ENCODE results near the gene SPACA7. TPM values are rescaled to one million over a fixed set of nuclear protein-coding genes. Genes with fewer than 3 reads are reported as not detected.

The SPACA7 gene, protein sequence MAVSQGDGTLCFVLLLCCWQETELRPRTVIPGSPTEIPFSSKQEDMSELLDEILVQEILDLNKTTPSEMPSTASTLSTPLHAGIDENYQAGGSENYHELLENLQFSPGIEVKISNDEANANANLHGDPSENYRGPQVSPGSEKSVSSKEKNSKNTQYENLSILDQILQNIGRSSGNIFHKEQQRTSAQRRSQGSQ
- total RNA-seq: not detected in 2 replicates

DNA sequence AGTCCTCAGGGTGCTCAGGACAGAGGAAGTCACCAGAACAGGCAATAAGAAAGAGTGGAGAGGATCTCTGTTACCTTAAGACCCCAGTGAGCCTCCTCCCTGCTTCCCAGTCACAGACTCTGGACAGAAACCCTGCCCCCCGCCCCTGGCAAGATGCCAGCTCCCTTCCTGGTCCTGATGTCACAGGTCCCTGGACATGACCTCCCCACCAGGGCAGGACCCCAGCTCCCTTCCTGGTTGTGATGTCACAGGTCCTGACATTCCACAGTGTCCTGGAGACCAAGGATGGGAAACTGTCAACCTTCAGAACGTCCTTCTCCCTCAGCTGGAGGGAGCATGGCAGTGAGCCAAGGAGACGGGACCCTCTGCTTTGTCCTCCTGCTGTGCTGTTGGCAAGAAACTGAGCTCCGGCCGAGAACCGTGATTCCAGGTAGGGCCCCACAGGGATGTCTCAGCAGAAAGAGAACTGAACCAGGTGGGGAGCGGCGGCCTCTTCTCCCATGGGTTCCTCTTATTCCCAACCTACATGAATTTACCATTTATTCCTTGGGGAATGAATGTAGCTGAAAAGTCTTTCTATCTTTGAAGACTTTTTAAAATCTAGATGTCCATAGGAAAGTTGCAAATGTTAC lies at the start of gene SPACA7:
Gene SPACA7, plus strand, starts transcription at position 306 of the 632 bp plus-strand sequence. Its CDS starts 31 bp downstream, at position 337.
- no peak for DNase-seq

GRCh38 chr13:112326821-112327370 lies 49.3 kb upstream of the SPACA7 start:
- DNase-seq: no peak

DNA sequence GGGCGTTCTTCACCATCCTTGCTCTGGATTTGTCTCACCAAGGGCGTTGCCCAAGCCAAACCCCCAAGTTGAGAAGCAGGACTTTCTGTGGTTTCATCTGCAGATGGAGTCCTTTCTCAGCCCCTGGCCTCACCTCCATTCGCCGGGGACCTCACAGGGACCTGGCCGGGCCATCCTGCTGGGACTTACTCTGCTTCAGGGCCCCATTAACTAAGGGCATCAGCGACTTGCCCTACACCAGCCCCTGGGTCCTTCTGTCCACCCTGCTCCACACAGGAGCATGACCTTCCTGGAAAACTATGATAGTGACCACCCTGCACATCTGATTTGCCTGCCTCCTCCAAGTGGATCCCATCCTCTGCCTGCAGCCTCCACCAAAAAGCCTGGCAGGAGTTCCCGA lies 47.2 kb upstream of the SPACA7 start:
- DNase-seq: no peak

DNA sequence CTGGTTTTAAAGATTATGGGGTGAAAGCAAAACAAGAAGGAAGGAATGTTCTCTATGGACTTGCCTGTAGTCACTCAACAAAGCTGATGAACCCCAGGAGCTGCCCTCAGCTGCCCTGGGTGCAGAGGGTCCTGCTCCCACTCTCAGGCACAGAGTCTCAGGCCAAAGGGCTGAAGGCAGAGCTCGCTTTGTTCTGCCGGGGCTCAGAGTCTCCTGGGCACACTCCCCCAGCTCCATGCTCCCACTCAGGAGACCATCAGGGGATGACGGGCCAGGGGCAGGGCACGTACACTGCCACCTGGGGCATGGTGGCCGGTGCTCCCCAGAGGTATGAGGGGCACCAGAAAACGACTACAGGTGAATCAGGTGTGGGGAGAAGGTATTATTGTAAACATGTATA lies 46.8 kb upstream of the SPACA7 start:
- DNase-seq: no peak

DNA sequence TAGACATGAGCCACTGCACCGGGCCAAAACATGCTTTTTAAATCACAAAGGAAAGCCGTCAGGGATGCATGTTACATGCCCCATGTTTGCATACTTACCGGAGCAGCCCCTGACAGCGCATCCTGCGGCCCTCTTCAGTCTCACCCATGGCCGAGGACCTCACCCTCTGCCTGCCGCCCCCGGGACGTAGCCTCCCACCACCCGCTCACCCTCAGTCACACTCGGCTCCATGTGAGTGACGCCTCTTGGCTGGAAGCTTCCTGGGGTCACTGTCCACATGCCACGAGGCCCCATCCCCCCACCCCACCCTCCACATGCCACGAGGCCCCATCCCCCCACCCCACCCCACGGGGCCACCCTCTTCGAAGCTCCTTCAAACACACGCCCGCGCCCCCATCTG lies 46.1 kb upstream of the SPACA7 start:
- no peak for DNase-seq

GRCh38 chr13:112330479-112331381 lies 45.4 kb upstream of the SPACA7 start:
- no peak for DNase-seq

DNA sequence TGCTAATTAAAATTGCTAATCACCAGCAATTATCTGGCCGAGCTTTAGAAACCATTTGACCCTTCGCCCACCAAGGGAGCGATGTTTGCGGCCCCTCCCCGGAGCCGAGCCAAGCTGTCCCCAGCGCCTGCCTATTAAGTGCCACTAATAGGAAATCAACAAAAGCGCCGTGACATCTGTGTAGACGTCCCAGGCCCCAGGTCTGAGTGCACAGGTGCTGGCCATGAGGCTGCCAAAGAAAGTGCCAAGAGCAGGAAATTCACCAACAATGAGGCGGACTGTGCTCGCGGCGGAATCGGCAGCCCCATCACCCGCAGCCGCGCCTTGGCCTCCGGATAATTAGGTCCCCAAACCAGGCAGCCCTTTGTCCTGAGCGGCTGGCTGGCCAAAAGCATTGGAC lies 44.5 kb upstream of the SPACA7 start:
- DNase-seq: no peak

- no peak for DNase-seq
These were observed 43.4 kb upstream of the SPACA7 start for GRCh38 chr13:112332727-112333126.

GRCh38 chr13:112333756-112334543 lies 42.2 kb upstream of the SPACA7 start:
- no peak for DNase-seq

DNA sequence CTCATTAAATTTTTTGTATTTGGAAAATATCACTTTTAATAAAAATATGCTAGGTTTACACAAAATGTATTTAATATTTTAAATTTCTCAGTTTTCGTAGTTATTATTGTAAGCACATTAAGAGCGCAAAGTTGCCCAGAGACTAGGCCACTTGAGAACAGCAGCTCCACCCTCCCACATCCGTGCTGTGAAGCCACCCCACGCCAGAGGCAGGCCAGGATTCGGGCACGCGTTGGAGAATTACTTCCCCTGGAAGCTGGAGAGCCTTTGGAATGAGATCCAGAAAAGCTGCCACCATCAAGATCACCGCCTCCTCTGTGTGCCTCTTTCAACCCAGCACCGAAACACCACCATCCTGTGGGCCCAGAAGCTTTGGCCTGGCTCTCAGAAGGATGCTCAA lies 41.0 kb upstream of the SPACA7 start:
- DNase-seq: no peak

DNA sequence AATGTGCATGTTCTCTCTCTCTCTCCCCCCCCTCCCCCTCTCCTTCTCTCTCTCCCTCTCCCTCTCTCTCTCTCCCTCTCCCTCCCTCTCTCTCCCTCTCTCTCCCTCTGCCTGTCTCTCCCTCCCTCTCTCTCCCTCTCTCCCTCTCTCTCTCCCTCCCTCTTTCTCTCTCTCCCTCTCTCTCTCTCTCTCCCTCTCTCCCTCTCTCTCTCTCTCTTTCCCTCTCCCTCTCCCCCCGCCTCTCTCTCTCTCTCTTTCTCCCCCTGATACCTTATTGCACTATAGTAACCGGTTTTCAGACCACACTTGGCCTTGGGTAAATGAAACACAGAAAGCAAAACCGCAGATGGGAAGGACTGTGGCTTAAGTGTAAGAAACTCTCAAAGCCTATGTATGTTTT lies 34.7 kb upstream of the SPACA7 start:
- no peak for DNase-seq

GRCh38 chr13:112341976-112342735 lies 34.0 kb upstream of the SPACA7 start:
- no peak for DNase-seq

DNA sequence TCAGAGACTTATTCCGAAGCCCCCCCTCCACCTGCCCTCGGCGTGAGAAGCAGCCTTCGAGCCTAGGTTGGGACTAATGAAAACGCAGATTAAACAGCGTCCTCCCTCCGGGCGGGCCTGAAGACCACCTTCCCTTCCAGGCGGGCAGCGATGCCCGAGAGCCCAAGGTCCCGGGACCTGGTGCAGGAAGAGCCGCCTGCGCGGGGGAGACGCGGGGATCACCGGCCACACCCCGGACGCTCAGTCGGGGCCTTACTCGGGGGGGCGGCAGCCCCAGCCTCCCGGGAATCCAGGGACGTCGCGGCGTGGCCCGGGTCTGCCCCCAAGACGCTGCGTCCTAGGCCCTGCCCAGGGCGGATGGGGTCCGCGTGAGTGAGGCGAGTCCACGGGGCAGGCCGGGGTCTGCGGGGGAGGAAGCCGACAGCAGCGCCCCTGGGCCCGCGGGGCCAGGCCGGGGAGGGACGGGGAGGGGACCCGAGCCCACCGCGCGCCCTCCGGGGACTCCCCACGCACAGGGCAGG lies 33.3 kb upstream of the SPACA7 start:
- DNase-seq: no peak

- no peak for DNase-seq
These were observed 32.6 kb upstream of the SPACA7 start for GRCh38 chr13:112343591-112343990.

DNA sequence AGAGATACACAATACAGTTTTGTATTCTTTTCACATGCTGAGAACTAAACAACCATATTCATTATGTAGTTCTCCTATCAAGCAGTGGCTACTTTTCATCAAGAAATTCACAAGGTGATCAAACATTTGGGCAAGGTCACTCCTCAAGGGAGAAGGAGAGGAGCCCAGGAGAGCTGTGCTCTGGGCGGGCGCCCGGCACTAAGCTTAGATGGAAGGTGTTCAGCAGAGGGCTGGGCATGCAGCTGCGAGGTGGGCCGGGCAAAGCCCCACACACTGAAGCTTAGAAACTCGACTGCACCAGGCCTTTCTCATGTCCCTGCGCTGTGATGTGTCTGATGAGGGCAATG lies 30.4 kb upstream of the SPACA7 start:
- no peak for DNase-seq

GRCh38 chr13:112346173-112346898 lies 29.8 kb upstream of the SPACA7 start:
- DNase-seq: no peak

- DNase-seq: no peak
These were observed 29.3 kb upstream of the SPACA7 start for GRCh38 chr13:112346899-112347229.

- no peak for DNase-seq
These were observed 28.2 kb upstream of the SPACA7 start for GRCh38 chr13:112347986-112348385.

DNA sequence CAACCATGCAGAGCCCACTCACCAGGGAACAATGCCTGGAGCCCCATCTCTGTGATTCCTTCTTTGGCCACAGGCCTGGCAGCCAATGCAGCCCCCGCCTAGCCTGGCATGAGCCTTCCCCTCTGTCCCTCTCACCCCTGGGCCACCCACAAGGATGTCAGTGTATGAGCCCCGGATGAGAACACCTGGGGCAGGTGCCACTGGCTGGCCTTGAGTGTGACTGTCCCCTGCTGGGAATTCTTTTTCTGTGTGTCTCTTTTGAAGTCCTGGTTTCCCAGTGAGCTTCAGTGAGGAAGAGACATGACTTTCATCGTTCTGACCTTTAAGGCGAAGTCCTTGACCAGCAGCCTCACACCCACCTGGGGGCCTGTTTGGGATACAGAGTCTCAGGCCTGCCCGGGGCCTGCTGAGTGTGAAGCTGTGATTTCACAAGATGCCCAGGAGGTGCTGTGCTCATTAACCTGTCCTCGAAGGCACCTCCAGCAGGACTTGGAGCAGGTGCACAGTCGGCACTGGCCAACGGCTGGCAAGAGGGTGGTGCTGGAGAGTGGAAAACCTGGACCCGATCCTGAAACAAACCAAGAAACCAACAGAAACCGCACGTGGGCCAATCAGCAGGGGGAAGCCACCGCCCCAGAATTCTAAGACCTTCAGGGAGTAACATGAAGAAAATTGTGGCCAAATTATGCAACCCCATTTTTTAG lies 27.4 kb upstream of the SPACA7 start:
- DNase-seq: no peak

GRCh38 chr13:112349681-112350080 lies 26.5 kb upstream of the SPACA7 start:
- DNase-seq: no peak

Data from dermis blood vessel endothelial cell (primary cell).